Subcutaneous adipose tissue (tissue), 4 donors: Measurements from ENCODE around the gene PTPN13. TPM values are rescaled to one million over a fixed set of nuclear protein-coding genes. Genes with fewer than 3 reads are reported as not detected.

Source experiments
- total RNA-seq, 4 donors: library from RNA; depleted of rRNA; stranded (reverse); fragments of >200 nt; gene quantifications; one replicate each; pipeline ENCODE4 v1.1.0, GENCODE V29; 2016
- TF ChIP-seq, protein P1 (sequence below): fragments of 450-650 bp; IDR thresholded peaks from one replicate; pipeline ENCODE4 v1.5.1; 2016; ENCODE audit warnings: low read depth, mild to moderate bottlenecking, control low read depth, antibody characterized with exemption, moderate library complexity

The PTPN13 gene
- total RNA-seq, 4 donors from 2014 or later, result 28.6 to 37.5 (median 33.0) TPM

DNA sequence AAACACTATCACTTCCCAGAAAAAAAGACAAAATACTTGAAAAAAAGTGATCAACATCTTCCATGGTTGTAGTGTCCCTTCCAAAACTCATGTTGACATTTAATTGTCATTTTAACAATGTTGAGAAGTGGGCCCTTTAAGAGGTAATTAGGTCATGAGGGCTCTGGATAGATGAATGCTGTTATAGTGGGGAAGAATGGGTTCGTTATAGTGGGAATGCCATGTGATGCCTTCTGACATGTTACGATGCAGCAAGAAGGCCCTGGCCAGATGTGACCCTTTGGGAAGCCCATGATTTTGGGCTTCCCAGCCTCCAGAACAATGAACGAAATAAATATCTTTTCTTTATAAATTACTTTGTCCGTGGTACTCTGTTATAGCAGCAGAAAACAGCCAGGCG, 259.1 kb downstream of the PTPN13 start:
- TF ChIP-seq, protein P1, sequence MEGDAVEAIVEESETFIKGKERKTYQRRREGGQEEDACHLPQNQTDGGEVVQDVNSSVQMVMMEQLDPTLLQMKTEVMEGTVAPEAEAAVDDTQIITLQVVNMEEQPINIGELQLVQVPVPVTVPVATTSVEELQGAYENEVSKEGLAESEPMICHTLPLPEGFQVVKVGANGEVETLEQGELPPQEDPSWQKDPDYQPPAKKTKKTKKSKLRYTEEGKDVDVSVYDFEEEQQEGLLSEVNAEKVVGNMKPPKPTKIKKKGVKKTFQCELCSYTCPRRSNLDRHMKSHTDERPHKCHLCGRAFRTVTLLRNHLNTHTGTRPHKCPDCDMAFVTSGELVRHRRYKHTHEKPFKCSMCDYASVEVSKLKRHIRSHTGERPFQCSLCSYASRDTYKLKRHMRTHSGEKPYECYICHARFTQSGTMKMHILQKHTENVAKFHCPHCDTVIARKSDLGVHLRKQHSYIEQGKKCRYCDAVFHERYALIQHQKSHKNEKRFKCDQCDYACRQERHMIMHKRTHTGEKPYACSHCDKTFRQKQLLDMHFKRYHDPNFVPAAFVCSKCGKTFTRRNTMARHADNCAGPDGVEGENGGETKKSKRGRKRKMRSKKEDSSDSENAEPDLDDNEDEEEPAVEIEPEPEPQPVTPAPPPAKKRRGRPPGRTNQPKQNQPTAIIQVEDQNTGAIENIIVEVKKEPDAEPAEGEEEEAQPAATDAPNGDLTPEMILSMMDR, result no peak

DNA sequence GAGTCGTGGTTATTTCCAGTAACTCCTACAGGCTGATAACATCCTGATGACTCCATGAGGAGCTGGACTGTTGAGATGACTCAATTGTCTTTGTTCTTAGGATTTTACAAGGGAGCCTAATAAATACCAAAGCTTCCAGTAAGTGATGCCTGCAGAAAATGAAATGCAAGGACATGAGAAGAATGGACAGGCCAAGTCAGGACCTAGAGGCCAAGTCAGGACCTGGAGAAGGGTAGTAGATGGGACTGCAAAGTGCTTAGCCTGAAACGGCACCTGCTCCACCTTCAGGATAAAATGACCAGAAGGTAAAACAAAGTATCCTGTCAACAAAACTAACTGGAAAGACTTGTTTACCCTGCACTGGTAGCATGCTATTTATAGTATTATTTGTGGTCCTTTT, 261.5 kb downstream of the PTPN13 start:
- TF ChIP-seq, protein P1, result no peak

DNA sequence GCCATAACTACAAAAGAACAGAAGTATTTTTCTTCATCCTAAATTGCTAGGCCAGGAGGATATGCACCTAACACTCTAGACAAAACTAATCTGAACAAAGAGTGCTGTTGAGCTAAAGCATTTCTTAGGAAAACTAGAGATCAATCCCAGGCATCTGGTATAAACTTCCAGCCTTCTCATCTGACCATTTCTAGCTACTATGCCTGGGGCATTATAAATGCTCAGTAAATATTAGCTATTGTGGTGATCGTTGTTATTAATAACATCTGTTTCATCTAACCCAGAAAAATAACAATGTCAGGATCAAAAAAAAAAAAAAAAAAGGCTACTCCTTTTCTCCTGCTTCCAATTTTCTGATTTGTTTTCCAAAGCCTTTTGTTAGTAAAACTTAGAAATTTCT, 262.8 kb downstream of the PTPN13 start:
- TF ChIP-seq, protein P1, result no peak

DNA sequence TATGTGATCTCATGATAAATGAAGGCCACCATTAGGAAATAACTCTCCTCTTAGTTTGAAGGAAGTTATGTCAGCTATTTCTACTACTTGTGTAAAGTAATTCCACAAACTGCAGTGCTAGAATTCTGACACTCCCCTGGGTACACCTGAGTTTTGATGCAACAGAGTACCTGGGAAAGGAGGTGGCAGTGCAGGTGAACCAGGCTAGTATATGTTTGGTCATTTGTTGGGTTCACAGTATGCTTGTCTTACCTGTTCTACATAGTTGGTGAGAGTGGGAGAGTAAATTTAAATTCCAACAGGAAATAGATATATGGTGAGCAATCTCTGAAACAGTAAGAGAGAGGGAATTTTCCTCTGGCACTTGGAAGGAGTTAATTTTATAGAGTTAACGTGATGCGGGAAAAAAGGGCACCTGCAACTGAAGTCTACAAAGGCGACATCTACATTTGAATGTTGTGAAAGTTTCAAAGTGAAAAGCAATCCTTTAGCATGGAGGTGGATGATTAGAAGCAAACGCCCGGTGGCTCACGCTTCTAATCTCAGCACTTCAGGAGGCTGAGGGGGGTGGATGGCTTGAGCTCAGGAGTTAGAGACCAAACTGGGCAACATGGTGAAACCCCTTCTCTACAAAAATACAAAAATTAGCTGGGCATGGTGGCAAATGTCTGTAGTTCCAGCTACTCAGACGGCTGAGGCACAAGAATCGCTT, 263.4 kb downstream of the PTPN13 start:
- TF ChIP-seq, protein P1, result no peak

Other genes starting within 250 kb of the PTPN13 start
- gene MAPK10, start 234.3 kb upstream of the PTPN13 start, total RNA-seq, result 10 to 100 TPM; 12.9 to 61.6 (median 34.8) TPM